ENCODE data around the gene SLC38A3.

SLC38A3 gene

DNA sequence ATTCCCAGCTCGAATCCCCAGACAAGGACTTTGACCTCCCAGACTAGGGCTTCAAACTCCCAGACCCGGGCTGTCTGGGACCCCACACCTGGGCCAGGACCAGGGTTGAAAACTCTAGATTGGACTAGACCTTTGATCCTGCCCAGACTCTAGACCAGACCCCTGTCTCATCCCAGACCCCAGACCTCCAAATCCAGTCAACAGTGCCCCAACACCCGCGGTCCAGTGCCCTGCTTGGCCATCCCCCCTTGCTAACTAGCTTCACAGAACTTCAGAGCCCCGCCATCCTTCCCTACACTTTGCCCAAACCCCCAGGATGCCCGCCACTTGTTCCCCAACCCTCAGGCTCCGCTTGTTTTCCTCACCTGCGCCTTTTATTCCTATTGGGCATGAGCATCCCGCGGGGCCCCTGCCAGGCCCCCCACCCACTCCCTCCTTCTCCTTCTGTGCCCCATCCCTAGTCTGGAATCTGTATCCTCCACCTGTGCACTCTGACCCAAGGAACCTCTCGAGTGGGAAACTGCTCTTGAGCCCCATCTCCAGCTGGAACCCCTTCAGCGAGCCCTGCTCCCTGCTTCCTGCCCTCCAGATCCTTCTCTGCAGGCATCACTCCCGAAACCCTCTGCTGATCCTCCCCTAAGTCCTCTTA lies 31.5 kb downstream of the SLC38A3 start:
- H3K4me3 ChIP-seq (ENCODE audit: control insufficient read depth, low read depth, low read length): peak overlapping the region; percentile 90
- TF ChIP-seq, protein P1, sequence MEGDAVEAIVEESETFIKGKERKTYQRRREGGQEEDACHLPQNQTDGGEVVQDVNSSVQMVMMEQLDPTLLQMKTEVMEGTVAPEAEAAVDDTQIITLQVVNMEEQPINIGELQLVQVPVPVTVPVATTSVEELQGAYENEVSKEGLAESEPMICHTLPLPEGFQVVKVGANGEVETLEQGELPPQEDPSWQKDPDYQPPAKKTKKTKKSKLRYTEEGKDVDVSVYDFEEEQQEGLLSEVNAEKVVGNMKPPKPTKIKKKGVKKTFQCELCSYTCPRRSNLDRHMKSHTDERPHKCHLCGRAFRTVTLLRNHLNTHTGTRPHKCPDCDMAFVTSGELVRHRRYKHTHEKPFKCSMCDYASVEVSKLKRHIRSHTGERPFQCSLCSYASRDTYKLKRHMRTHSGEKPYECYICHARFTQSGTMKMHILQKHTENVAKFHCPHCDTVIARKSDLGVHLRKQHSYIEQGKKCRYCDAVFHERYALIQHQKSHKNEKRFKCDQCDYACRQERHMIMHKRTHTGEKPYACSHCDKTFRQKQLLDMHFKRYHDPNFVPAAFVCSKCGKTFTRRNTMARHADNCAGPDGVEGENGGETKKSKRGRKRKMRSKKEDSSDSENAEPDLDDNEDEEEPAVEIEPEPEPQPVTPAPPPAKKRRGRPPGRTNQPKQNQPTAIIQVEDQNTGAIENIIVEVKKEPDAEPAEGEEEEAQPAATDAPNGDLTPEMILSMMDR (conservative IDR thresholded peaks at IDR 0.05; ENCODE audit: control insufficient read depth, insufficient read depth, low read depth, low read length): no peak
- DNase-seq (ENCODE audit: low read depth): no peak

DNA sequence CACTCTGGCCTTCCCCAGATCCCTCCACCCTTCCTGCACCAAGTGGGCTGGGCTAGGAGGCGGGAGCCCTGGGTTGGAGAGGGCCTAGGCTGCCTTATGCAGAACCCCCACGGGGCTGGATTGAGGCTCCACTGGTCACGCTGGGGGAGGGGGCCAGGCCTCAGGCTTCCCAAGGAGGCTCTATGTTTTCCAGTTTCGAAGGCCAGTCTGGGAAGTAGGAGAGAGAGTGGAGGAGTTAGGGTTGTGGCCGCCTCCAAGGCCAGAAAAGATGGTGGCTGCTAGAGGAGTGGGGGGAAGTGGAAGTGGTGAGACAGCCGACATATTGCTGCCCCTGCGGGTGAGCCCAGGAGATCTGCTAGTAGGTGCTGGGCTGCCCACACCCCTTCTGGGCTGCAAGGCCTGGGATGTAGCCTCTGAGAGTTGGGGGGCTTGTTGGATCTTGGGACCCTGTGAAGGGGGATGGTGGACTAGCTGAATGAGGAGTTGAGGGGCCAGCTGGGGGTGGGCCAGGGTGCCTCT lies 32.1 kb downstream of the SLC38A3 start:
- DNase-seq (ENCODE audit: low read depth): peak; percentile 52
- H3K4me3 ChIP-seq (ENCODE audit: control insufficient read depth, low read depth, low read length): peak overlapping the region; percentile 90
- TF ChIP-seq, protein P1 (conservative IDR thresholded peaks at IDR 0.05; ENCODE audit: control insufficient read depth, insufficient read depth, low read depth, low read length): no peak

DNA sequence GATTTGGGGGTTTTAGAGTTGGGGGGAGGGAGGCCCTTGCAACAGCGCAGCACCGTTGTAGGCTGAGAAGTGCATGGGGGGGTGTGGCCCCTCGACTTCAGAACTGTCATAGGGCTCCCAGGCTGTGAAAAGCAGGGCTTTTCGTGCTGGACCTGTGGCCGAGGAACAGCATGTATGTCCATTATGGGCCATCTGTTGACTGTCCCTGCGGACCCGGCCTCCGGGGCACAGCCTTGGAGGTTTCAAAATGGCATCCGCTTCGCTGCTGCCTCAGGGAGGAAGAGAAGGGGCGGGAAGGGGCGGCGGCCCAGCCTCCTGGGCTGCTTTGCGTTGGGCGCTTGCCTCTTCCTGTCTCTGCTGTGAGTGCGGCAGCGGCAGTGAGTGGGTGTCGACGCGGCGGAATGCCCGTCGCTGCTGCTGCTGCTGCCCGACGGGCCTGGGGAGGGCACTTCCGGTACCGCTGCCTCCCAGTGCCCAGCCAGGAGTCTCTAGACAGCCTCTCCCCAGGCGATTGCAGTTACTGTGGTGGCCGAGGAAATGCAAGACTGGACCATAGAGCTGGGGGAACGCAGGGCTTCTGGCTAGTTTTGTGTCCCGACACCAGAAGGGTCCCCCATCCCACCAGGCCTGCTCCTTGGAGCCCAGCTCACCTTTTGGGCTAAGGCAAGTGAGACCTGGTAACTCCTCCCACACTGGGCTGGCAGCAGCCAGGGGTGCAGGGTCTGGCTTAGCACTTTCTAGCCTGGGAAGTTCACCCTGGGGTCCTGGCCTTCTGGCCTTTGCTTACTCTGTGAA lies 32.9 kb downstream of the SLC38A3 start:
- H3K4me3 ChIP-seq (ENCODE audit: control insufficient read depth, low read depth, low read length): peak overlapping the region; percentile 90
- TF ChIP-seq, protein P1 (conservative IDR thresholded peaks at IDR 0.05; ENCODE audit: control insufficient read depth, insufficient read depth, low read depth, low read length): no peak
- peak; percentile 78 for DNase-seq (ENCODE audit: low read depth)

DNA sequence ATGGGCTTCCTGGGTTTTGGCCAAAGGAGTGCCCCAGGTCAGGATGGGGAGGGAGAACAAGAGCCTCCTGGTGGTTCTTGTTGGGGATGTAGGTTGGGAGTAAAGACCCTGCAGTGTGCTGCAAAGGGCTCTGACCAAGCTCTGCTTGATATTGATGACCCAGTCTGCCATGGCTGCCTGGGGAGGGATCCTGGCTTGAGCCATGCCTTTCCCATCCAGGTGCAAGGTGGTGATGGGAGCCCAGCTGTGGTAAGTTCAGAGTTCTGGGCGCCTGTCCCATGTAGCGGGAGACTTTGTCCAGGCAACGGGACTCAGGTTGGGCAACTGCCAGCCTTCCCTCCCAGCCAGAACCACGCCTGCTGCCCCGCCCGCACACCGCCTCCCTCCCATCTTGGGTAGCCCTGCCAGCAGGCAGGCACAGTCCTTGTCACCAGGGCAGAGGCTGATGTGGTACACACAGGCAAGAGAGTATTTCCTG lies 33.5 kb downstream of the SLC38A3 start:
- TF ChIP-seq, protein P1 (conservative IDR thresholded peaks at IDR 0.05; ENCODE audit: control insufficient read depth, insufficient read depth, low read depth, low read length): no peak
- H3K4me3 ChIP-seq (ENCODE audit: control insufficient read depth, low read depth, low read length): peak overlapping the region; percentile 90
- DNase-seq (ENCODE audit: low read depth): peak; percentile 47

DNA sequence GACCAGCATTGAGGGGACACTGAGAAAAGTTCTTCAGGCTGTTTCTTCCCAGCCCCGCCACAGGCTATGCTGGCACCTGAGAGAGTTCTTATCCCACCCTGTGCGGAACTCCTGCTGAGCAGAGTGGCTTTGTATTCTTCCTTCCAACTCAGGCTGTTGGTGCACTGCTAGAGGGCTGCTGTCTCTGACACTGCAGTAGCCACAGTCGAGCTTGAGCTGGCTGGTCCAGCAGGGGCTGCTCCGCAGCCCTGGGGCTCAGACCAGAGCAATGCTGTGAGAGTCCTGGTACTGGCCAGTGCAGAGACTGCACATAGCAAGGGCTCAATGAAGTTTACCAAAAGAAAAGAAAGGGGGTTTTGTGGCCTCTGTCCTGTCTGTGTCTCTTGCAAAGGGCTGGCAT lies 34.6 kb downstream of the SLC38A3 start:
- H3K4me3 ChIP-seq (ENCODE audit: control insufficient read depth, low read depth, low read length): no peak overlapping the region
- no peak for DNase-seq (ENCODE audit: low read depth)
- TF ChIP-seq, protein P1 (conservative IDR thresholded peaks at IDR 0.05; ENCODE audit: control insufficient read depth, insufficient read depth, low read depth, low read length): no peak

DNA sequence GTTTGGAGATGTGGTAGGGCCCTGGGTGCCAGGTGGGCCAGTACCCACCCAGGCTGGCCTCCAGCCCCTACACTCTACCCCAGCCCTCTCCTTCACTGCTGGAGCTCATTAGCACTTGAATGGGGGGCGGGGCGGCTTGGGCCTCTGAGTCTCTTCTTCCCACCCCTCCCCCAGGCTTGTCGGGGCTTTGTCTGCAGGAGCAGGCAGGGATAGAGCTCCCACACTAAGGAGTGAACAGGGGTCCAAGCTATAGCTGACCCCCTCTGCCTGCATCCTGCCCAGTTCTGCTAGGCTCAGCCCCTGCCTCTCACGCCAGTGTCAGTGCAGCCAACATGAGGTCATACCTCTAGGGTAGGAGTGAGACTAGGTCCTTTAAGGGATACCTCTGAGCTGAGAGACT lies 36.1 kb downstream of the SLC38A3 start:
- TF ChIP-seq, protein P1 (conservative IDR thresholded peaks at IDR 0.05; ENCODE audit: control insufficient read depth, insufficient read depth, low read depth, low read length): no peak
- H3K4me3 ChIP-seq (ENCODE audit: control insufficient read depth, low read depth, low read length): no peak overlapping the region
- DNase-seq (ENCODE audit: low read depth): no peak
